Activated gamma-delta T cell (primary cell): ENCODE data around the gene CLDN20.

Experiments
- DNase-seq: peaks from one replicate; lab custom pipeline; 2025; lab: John Stamatoyannopoulos, UW

CLDN20 gene

GRCh38 chr6:155269765-155270164 is 6.0 kb downstream of the CLDN20 start:
- no peak for DNase-seq

- DNase-seq = no peak
These were observed 6.8 kb downstream of the CLDN20 start for GRCh38 chr6:155270561-155271091.

GRCh38 chr6:155271145-155271544 is 7.3 kb downstream of the CLDN20 start:
- no peak for DNase-seq

GRCh38 chr6:155272353-155273232 is 8.8 kb downstream of the CLDN20 start:
- DNase-seq = no peak

GRCh38 chr6:155273431-155273830 is 9.6 kb downstream of the CLDN20 start:
- no peak for DNase-seq

GRCh38 chr6:155274106-155274505 is 10.3 kb downstream of the CLDN20 start:
- DNase-seq = no peak

- no peak for DNase-seq
These were observed 10.7 kb downstream of the CLDN20 start for GRCh38 chr6:155274533-155274932.

GRCh38 chr6:155275808-155276480 is 12.1 kb downstream of the CLDN20 start:
- no peak for DNase-seq

- DNase-seq = no peak
These were observed 12.8 kb downstream of the CLDN20 start for GRCh38 chr6:155276638-155277037.

- DNase-seq = no peak
These were observed 14.7 kb downstream of the CLDN20 start for GRCh38 chr6:155278319-155279049.

- no peak for DNase-seq
These were observed 21.0 kb downstream of the CLDN20 start for GRCh38 chr6:155284775-155285174.

- no peak for DNase-seq
These were observed 23.9 kb downstream of the CLDN20 start for GRCh38 chr6:155287762-155288161.

GRCh38 chr6:155290491-155290890 is 26.7 kb downstream of the CLDN20 start:
- DNase-seq = no peak

- no peak for DNase-seq
These were observed 27.5 kb downstream of the CLDN20 start for GRCh38 chr6:155291291-155291690.

- no peak for DNase-seq
These were observed 28.9 kb downstream of the CLDN20 start for GRCh38 chr6:155292711-155293110.

GRCh38 chr6:155297669-155298068 is 33.9 kb downstream of the CLDN20 start:
- no peak for DNase-seq

- no peak for DNase-seq
These were observed 38.1 kb downstream of the CLDN20 start for GRCh38 chr6:155301867-155302266.

GRCh38 chr6:155303361-155303870 is 39.6 kb downstream of the CLDN20 start:
- DNase-seq = no peak

GRCh38 chr6:155306958-155307357 is 43.1 kb downstream of the CLDN20 start:
- no peak for DNase-seq

- no peak for DNase-seq
These were observed 45.3 kb downstream of the CLDN20 start for GRCh38 chr6:155309150-155309549.

- no peak for DNase-seq
These were observed 46.8 kb downstream of the CLDN20 start for GRCh38 chr6:155310596-155310995.

GRCh38 chr6:155311086-155311485 is 47.3 kb downstream of the CLDN20 start:
- DNase-seq = no peak
